ENCODE measurements around the gene LRIG1.

The LRIG1 gene

DNA sequence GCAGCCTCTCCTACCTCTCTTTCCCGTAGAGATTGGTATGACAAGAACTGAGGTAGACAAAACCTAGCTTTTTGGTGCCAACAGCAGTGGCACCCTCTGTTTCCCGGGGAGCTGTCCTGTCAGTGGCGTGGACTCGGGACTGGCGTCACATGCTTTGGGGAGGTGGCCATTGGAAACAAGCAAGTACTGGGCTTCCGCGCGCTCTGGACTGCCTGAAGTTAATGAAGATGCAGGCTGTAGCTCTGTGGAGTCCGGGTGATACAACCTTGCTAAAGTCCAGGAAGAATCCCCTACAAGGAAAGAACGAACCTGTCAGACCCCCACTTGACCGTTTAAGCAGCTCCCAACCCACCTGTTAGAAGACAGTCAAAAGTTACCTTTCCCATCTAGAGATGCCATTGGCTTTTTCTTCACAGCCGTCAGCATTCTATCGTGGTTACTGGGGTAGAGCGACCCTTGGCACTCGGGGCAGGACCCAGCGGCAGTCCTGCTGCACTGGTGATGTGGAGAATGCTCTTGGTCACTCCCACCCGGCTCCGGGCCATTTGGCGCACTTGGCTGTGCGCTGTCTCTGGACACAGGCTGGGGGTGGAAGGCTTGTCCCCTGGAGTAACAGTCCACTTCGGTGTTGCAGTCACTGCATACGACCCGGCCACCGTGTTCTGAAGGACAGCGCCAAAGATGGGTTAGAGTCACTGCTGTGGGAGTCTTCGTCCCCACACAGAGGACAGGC, 120.5 kb downstream of the LRIG1 start:
- Histone ChIP-seq H3K36me3 (ENCODE audit: insufficient read depth, low read length) (peaks cover 92% of the 10 kb centered on the region), H3K9ac (ENCODE audit: low read depth, low read length) (no peak overlapping the region), H3K27ac (ENCODE audit: low read length) (no peak overlapping the region), H3K79me2 (ENCODE audit: insufficient read depth, low read length) (no peaks in the 10 kb centered on the region), H3K4me2 (ENCODE audit: insufficient read depth, low read length) (no peak overlapping the region), H3K4me1 (ENCODE audit: insufficient read depth, low read length) (peaks cover 16% of the 10 kb centered on the region), H4K20me1 (ENCODE audit: insufficient read depth, low read length) (peaks cover 2% of the 10 kb centered on the region; the same call in 1 of the 2 replicates), H3K27me3 (ENCODE audit: insufficient read depth, low read length, poor library complexity) (no peaks in the 10 kb centered on the region), H2AFZ (ENCODE audit: low read depth, low read length) (no peak overlapping the region), H3K4me3 (ENCODE audit: low read depth in 1 of 2, low read length in 2 of 2) (no peak overlapping the region), H3K9me3 (ENCODE audit: insufficient read depth, low read length, severe bottlenecking) (peaks cover 1% of the 10 kb centered on the region)
- DNase-seq (no peak), ATAC-seq (ENCODE audit: insufficient read depth, low read depth) (no peak)
- TF ChIP-seq, protein P1, sequence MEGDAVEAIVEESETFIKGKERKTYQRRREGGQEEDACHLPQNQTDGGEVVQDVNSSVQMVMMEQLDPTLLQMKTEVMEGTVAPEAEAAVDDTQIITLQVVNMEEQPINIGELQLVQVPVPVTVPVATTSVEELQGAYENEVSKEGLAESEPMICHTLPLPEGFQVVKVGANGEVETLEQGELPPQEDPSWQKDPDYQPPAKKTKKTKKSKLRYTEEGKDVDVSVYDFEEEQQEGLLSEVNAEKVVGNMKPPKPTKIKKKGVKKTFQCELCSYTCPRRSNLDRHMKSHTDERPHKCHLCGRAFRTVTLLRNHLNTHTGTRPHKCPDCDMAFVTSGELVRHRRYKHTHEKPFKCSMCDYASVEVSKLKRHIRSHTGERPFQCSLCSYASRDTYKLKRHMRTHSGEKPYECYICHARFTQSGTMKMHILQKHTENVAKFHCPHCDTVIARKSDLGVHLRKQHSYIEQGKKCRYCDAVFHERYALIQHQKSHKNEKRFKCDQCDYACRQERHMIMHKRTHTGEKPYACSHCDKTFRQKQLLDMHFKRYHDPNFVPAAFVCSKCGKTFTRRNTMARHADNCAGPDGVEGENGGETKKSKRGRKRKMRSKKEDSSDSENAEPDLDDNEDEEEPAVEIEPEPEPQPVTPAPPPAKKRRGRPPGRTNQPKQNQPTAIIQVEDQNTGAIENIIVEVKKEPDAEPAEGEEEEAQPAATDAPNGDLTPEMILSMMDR (IDR thresholded peaks at IDR 0.05; ENCODE audit: borderline replicate concordance, extremely low read depth, low read length, poor library complexity, severe bottlenecking) = no peak
- TF ChIP-seq EZH2 (IDR thresholded peaks at IDR 0.05; ENCODE audit: borderline replicate concordance, low read depth, low read length, severe bottlenecking) = no peak

DNA sequence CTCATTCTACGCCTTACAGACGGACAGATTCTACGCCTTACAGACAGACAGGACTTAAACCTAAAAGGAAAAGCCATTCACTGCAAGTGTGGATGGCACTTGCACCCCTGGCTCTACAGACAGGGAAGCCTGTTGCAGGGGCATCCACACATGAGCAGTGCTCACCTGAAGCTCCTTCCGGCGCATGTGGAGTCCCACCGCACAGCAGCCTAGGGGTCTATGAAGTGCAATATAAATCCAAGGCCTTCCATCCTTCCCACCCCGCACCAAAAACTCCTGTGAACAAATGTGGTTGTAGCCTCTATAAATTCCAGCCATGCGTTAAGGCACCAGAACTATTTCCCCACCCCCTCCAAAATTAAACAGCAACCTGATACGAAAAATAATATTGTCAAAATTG, 121.3 kb downstream of the LRIG1 start:
- no peak for TF ChIP-seq EZH2 (IDR thresholded peaks at IDR 0.05; ENCODE audit: borderline replicate concordance, low read depth, low read length, severe bottlenecking)
- TF ChIP-seq, protein P1 (IDR thresholded peaks at IDR 0.05; ENCODE audit: borderline replicate concordance, extremely low read depth, low read length, poor library complexity, severe bottlenecking) = no peak
- ATAC-seq (ENCODE audit: insufficient read depth, low read depth) = no peak
- Histone ChIP-seq H3K27ac (ENCODE audit: low read length) (no peak overlapping the region), H3K9me3 (ENCODE audit: insufficient read depth, low read length, severe bottlenecking) (no peaks in the 10 kb centered on the region), H3K9ac (ENCODE audit: low read depth, low read length) (no peak overlapping the region), H3K27me3 (ENCODE audit: insufficient read depth, low read length, poor library complexity) (no peaks in the 10 kb centered on the region), H3K36me3 (ENCODE audit: insufficient read depth, low read length) (peaks cover 85% of the 10 kb centered on the region), H2AFZ (ENCODE audit: low read depth, low read length) (no peak overlapping the region), H3K79me2 (ENCODE audit: insufficient read depth, low read length) (no peaks in the 10 kb centered on the region), H3K4me1 (ENCODE audit: insufficient read depth, low read length) (peaks cover 16% of the 10 kb centered on the region), H3K4me2 (ENCODE audit: insufficient read depth, low read length) (no peak overlapping the region), H3K4me3 (ENCODE audit: low read depth in 1 of 2, low read length in 2 of 2) (no peak overlapping the region), H4K20me1 (ENCODE audit: insufficient read depth, low read length) (peaks cover 2% of the 10 kb centered on the region; the same call in 1 of the 2 replicates)
- no peak for DNase-seq

DNA sequence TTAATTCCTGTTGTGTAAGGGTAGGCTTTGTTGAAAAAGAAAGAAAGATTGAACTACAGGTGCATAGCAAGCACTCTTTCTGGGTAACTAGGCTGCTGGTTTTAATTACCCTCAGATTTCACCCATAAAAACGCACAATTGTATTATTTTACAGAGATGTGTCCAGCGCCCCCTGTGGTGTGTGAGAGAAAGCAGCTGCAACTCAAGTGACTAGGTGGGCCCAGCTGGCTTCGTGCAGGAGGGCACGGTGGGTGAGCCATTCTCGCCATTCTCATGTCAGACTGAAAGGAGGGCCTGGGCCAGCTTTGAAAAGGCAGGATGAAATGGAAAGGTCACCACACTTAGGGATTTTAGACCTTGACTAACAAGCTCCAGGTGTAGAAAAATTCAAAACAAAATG, 122.6 kb downstream of the LRIG1 start:
- 0 out of 2 replicates have a peak, but pooled peaks cover 2% of the 10 kb centered on the region for H4K20me1 ChIP-seq (ENCODE audit: insufficient read depth, low read length)
- H3K9me3 ChIP-seq (ENCODE audit: insufficient read depth, low read length, severe bottlenecking) = no peaks in the 10 kb centered on the region
- ATAC-seq (ENCODE audit: insufficient read depth, low read depth) = peak; percentile 64; the same call in 2 of the 3 replicates
- DNase-seq = peak; percentile 24
- no peak overlapping the region for H3K4me3 ChIP-seq (ENCODE audit: low read depth in 1 of 2, low read length in 2 of 2)
- no peak overlapping the region for H2AFZ ChIP-seq (ENCODE audit: low read depth, low read length)
- no peak overlapping the region for H3K9ac ChIP-seq (ENCODE audit: low read depth, low read length)
- H3K27ac ChIP-seq (ENCODE audit: low read length) = peak overlapping the region; percentile 57
- H3K36me3 ChIP-seq (ENCODE audit: insufficient read depth, low read length) = peaks cover 72% of the 10 kb centered on the region
- H3K4me1 ChIP-seq (ENCODE audit: insufficient read depth, low read length) = peaks cover 16% of the 10 kb centered on the region
- no peaks in the 10 kb centered on the region for H3K79me2 ChIP-seq (ENCODE audit: insufficient read depth, low read length)
- H3K4me2 ChIP-seq (ENCODE audit: insufficient read depth, low read length) = no peak overlapping the region
- no peaks in the 10 kb centered on the region for H3K27me3 ChIP-seq (ENCODE audit: insufficient read depth, low read length, poor library complexity)
- TF ChIP-seq, protein P1 (IDR thresholded peaks at IDR 0.05; ENCODE audit: borderline replicate concordance, extremely low read depth, low read length, poor library complexity, severe bottlenecking) = peak; percentile 65
- no peak for TF ChIP-seq EZH2 (IDR thresholded peaks at IDR 0.05; ENCODE audit: borderline replicate concordance, low read depth, low read length, severe bottlenecking)
